Thyroid gland (tissue), 4 donors: ENCODE measurements around the gene ALPK1. TPM values are rescaled to one million over a fixed set of nuclear protein-coding genes. Genes with fewer than 3 reads are reported as not detected.

Source experiments
- DNase-seq, 2 donors: peaks; one replicate each; pipeline ENCODE4 v3.0.0-alpha.2; 2019
- H3K27ac ChIP-seq, 3 donors: fragments of 200-600 bp; sonication (generic); 1 replicate in 2 of 3; 2 replicates in 1 of 3; pipeline ENCODE4 v1.5.1; 2016 to 2019; ENCODE audit warnings: mild to moderate bottlenecking in 1 of 3, moderate library complexity in 1 of 3
- H3K27me3 ChIP-seq: fragments of 200-600 bp; sonication (generic); one replicate; pipeline ENCODE4 v1.5.1; 2019
- H3K36me3 ChIP-seq, 2 donors: fragments of 200-600 bp; sonication (generic); one replicate each; pipeline ENCODE4 v1.5.1; 2016 to 2019
- H3K4me1 ChIP-seq, 2 donors: fragments of 200-600 bp; sonication (generic); one replicate each; pipeline ENCODE4 v1.5.1; 2017 to 2019
- H3K4me3 ChIP-seq, 3 donors: fragments of 200-600 bp; sonication (generic); replicated peaks in 1 of 3; 1 replicate in 2 of 3; 2 replicates in 1 of 3; pipeline ENCODE4 v1.5.1; 2016; ENCODE audit warnings: mild to moderate bottlenecking in 1 of 3
- H3K9me3 ChIP-seq: fragments of 200-600 bp; sonication (generic); one replicate; pipeline ENCODE4 v1.5.1; 2017
- CTCF ChIP-seq, 6 experiments: fragments of 200-600 bp in 3 of 6; fragments of 450-650 bp in 3 of 6; sonication (generic) in 3 of 6; IDR thresholded peaks; one replicate each; pipeline ENCODE4 v1.5.1; 2016 to 2019; ENCODE audit warnings: antibody characterized with exemption in 6 of 6, mild to moderate bottlenecking in 2 of 6, inconsistent platforms in 1 of 6, moderate library complexity in 1 of 6
- POLR2A ChIP-seq, 2 donors: fragments of 450-650 bp; IDR thresholded peaks; one replicate each; pipeline ENCODE4 v1.6.1; 2017; ENCODE audit warnings: antibody characterized with exemption in 2 of 2, mild to moderate bottlenecking in 2 of 2, moderate library complexity in 1 of 2
- WGBS, 2 donors: methylation state at CpG; one replicate each; pipeline ENCODE4 v1.1.5; 2017; 5-methylcytosine and 5-hydroxymethylcytosine counted together
- intact Hi-C: fragments of 100-400 bp; cut with DNase I; formaldehyde crosslinking; loops from one replicate; pipeline ENCODE4 v1.15.1; 2023
- total RNA-seq, 4 donors: library from RNA; depleted of rRNA; stranded (reverse); fragments of >200 nt; gene quantifications; one replicate each; pipeline ENCODE4 v1.2.3, GENCODE V29; 2016

ALPK1 gene
- total RNA-seq, 4 donors from 2014 or later, result 27.9 to 46.2 (median 32.7) TPM

DNA sequence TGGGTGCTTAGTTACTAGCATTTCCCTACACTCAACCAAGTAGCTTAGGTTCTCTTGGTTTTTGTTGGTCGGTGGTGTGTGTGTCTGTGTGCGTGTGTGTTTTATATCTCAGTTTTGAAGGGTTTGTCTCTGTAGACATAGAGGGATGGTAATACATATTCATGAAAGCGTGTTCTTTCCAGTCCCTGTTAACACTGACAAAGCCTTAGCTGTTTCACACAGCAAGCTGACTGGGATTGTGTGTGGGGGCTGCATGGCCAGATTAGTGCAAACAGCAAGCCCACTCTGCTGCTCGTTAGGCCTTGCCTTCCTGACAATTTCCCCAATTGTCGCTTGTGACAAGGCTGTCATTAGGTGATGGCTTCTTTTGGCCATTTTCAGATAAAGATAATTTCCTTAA is 43.9 kb downstream of the ALPK1 start:
- 88 to 93% methylated on average over 5 of the region's 5 CpGs for WGBS, 2 donors
- intact Hi-C loops, result no loop called here
- H3K4me1 ChIP-seq, result no peaks in the 10 kb centered on the region
- H3K27ac ChIP-seq, result no peak overlapping the region
- H3K27me3 ChIP-seq, result no peaks in the 10 kb centered on the region
- no peaks in the 10 kb centered on the region for H3K9me3 ChIP-seq
- H3K36me3 ChIP-seq, result no peaks in the 10 kb centered on the region
- no peak for DNase-seq
- no peak for TF ChIP-seq POLR2A (IDR thresholded peaks at IDR 0.05)
- TF ChIP-seq CTCF (IDR thresholded peaks at IDR 0.05), result no peak
- no peak overlapping the region for H3K4me3 ChIP-seq

DNA sequence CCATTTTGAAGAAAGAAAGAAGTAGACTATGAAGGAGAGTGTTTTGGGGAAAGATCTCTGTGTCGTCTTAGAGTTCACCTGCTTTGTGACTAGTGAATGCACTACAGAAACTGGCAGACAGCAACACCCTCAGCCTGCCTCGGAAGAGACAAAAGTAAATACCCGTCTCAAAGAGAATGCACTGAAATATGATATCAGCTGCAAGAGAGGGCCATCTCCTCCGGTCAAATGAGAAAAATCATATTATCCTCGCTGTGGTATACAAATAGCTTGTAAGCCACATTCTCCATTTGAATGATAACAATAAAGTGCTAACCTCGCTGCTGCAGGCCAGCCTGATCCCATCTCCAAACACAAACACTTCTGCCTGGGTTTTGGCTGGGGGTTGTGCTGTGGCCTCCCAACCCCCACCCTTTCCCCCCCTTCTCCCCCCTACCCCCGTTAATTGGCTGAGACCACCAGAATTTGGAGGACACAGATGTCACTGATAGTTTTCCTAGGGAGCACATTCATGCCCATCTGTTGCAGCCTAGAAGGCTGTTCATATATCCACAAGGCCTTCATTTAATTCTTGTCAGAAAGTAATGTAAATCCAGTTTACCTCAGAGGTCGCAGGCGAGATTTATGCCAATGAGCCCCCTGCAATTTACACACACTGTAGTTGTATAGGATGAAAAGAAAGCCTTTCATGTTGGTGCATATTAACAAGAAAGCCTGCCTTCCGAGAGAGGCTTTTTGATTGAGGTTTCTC is 46.3 kb downstream of the ALPK1 start:
- Histone ChIP-seq H3K4me3 (no peak overlapping the region), H3K27ac (no peak overlapping the region), H3K9me3 (no peaks in the 10 kb centered on the region), H3K27me3 (no peaks in the 10 kb centered on the region), H3K4me1 (no peaks in the 10 kb centered on the region), H3K36me3 (no peaks in the 10 kb centered on the region)
- WGBS, 2 donors, result 75 to 79% methylated on average over 10 of the region's 10 CpGs
- TF ChIP-seq POLR2A (IDR thresholded peaks at IDR 0.05) (no peak), CTCF (IDR thresholded peaks at IDR 0.05) (no peak)
- intact Hi-C loops, result no loop called here
- DNase-seq, result no peak

DNA sequence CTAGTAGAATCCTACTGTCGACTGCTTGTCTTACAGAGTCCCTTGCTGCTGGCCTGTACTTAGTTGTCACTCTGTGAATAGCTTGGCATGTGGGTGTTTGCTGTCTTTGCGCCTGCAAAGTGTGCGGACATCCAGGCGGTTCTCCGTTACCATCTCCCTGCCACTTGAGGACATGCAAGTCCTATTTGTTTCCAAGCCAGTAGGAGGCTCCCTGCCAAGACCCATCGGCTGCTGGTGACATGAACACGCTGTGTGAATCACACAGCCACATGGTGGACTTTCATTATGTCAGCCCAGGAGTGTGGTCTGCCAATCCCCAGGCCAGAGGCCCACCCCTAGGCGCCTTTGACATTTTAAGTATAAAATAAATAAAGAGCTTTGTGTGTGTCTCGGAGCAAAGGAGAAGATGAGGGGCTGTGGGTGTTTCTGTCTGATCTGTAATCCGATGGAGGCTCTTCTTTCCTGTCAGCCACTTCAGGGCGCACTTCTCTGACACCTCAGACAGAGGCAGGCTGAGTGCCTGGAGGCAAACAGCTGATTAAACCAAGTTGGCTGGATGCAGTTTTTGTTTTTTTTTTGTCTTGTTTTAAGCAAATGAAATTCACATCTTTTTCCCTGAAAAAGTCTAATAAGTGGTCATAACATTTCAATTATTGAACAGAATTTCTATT is 51.5 kb downstream of the ALPK1 start:
- Histone ChIP-seq H3K4me1 (no peaks in the 10 kb centered on the region), H3K27me3 (no peaks in the 10 kb centered on the region), H3K4me3 (no peak overlapping the region), H3K27ac (no peak overlapping the region), H3K36me3 (no peaks in the 10 kb centered on the region), H3K9me3 (no peaks in the 10 kb centered on the region)
- 40 to 45% methylated on average over 11 of the region's 11 CpGs for WGBS, 2 donors
- DNase-seq, result peak; percentile 57 to 76
- no peak for TF ChIP-seq POLR2A (IDR thresholded peaks at IDR 0.05)
- TF ChIP-seq CTCF (IDR thresholded peaks at IDR 0.05), result peak in 2 of 6 experiments; percentile 21 to 22
- intact Hi-C loops, result no loop called here

GRCh38 chr4:112352736-112353135 is 55.6 kb downstream of the ALPK1 start:
- DNase-seq, result no peak
- no peak for TF ChIP-seq POLR2A (IDR thresholded peaks at IDR 0.05)
- TF ChIP-seq CTCF (IDR thresholded peaks at IDR 0.05), result no peak
- Histone ChIP-seq H3K27ac (no peak overlapping the region), H3K27me3 (no peaks in the 10 kb centered on the region), H3K4me3 (no peak overlapping the region), H3K36me3 (no peaks in the 10 kb centered on the region), H3K9me3 (no peaks in the 10 kb centered on the region), H3K4me1 (no peaks in the 10 kb centered on the region)
- intact Hi-C loops, result no loop called here

DNA sequence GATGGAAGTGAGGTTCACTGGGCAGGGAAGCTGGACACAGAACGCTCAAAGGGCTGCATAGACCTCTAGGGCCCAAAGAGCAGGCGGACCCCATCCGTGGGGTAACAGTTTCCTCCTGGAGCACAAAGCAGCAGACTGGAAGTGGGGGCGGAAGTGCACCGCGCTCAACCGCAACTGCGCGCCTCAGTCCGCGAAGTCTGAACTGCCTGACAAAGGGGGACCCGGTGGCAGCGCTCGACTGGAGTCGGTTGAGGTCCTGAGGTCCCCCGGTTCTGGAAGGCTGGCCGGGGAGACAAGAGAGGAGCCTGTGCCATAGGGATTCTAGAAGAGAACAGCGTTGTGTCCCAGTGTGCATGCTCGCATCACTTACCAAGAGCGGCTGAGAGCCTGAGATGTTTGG is 58.5 kb downstream of the ALPK1 start:
- WGBS, 2 donors, result 95 to 98% methylated on average over 20 of the region's 20 CpGs
- H3K27me3 ChIP-seq, result no peaks in the 10 kb centered on the region
- no peak overlapping the region for H3K4me3 ChIP-seq
- no peaks in the 10 kb centered on the region for H3K4me1 ChIP-seq
- TF ChIP-seq CTCF (IDR thresholded peaks at IDR 0.05) (no peak), POLR2A (IDR thresholded peaks at IDR 0.05) (no peak)
- H3K27ac ChIP-seq, result no peak overlapping the region
- intact Hi-C loops, result no loop called here
- no peaks in the 10 kb centered on the region for H3K9me3 ChIP-seq
- no peaks in the 10 kb centered on the region for H3K36me3 ChIP-seq
- no peak for DNase-seq
